ENCODE measurements around the gene PLCB4. TPM values are rescaled to one million over a fixed set of nuclear protein-coding genes. Genes with fewer than 3 reads are reported as not detected.

PLCB4 gene
- total RNA-seq, 1 experiment from 2014 or later: 10.1 TPM

GRCh38 chr20:9360431-9360830 lies 291.5 kb downstream of the PLCB4 start:
- Histone ChIP-seq H3K4me2 (ENCODE audit: insufficient read depth, insufficient read length, low read length) (no peak overlapping the region), H3T11ph (ENCODE audit: low read length) (no peak overlapping the region), H3K27me3 (ENCODE audit: insufficient read depth, low read length) (no peaks in the 10 kb centered on the region), H3K9me3 (ENCODE audit: control insufficient read depth, low read depth, low read length) (no peaks in the 10 kb centered on the region), H2AK5ac (ENCODE audit: insufficient read length, low read length) (no peak overlapping the region), H3K27ac (ENCODE audit: insufficient read length, low read depth, low read length) (no peak overlapping the region), H3K18ac (ENCODE audit: insufficient read length, low read depth, low read length) (no peak overlapping the region), H4K8ac (replicated peaks; ENCODE audit: insufficient read length, low read depth, low read length) (no peak overlapping the region), H3K9ac (ENCODE audit: extremely low read depth, insufficient read length, low read length) (no peak overlapping the region), H3K23me2 (ENCODE audit: insufficient read length, low read depth, low read length, poor library complexity, severe bottlenecking) (no peaks in the 10 kb centered on the region), H2AFZ (ENCODE audit: low read length) (no peak overlapping the region), H3K56ac (ENCODE audit: insufficient read length, low read depth, low read length) (no peak overlapping the region), H2BK5ac (ENCODE audit: insufficient read length, low read length) (no peak overlapping the region), H3K14ac (ENCODE audit: insufficient read depth, low read length) (no peak overlapping the region), H3K23ac (ENCODE audit: insufficient read length, low read depth, low read length) (no peak overlapping the region), H4K5ac (ENCODE audit: insufficient read length, low read depth, low read length) (no peak overlapping the region), H2BK12ac (ENCODE audit: insufficient read length, low read depth, low read length) (no peak overlapping the region), H4K91ac (ENCODE audit: insufficient read length, low read depth, low read length) (no peak overlapping the region), H2BK15ac (ENCODE audit: low read depth, low read length) (no peak overlapping the region), H2BK20ac (ENCODE audit: low read depth, low read length, poor library complexity, severe bottlenecking) (no peak overlapping the region), H2BK120ac (ENCODE audit: low read depth, low read length, poor library complexity, severe bottlenecking) (no peak overlapping the region), H4K20me1 (ENCODE audit: control insufficient read depth, insufficient read depth, insufficient read length) (no peaks in the 10 kb centered on the region), H3K79me2 (ENCODE audit: insufficient read depth, low read length) (no peaks in the 10 kb centered on the region), H3K4me1 (ENCODE audit: insufficient read depth, low read length) (no peaks in the 10 kb centered on the region), H3K4ac (ENCODE audit: low read depth, low read length) (no peak overlapping the region), H3K79me1 (ENCODE audit: insufficient read depth, low read depth, low read length, poor library complexity, severe bottlenecking) (no peaks in the 10 kb centered on the region)
- H3K27me3 Mint-ChIP-seq (ENCODE audit: low read depth): no peaks in the 10 kb centered on the region
- H3K4me3 Mint-ChIP-seq: no peak overlapping the region
- peaks cover 0 to 5% of the 10 kb centered on the region in 2 experiments; a peak in 1 of 4 replicates for H3K4me1 Mint-ChIP-seq
- TF ChIP-seq CTCF (conservative IDR thresholded peaks at IDR 0.05): no peak
- no peak for DNase-seq
- WGBS (ENCODE audit: extremely low coverage, insufficient read length, low lambda C conversion rate): no CpG with 5 or more reads among the region's 1 CpG
- H3K36me3 Mint-ChIP-seq (ENCODE audit: insufficient read depth in 1 of 3, low read depth in 3 of 3): peaks cover 0 to 5% (median 5%) of the 10 kb centered on the region in 3 experiments; a peak in 4 of 7 replicates
- no peaks in the 10 kb centered on the region; a peak in 1 of 5 replicates for H3K9me3 Mint-ChIP-seq
- H3K27ac Mint-ChIP-seq: no peak overlapping the region
